SK-N-MC (cell line): ENCODE measurements around the gene NRXN3.

Experiments
- EZH2 ChIP-seq: fragments of 200-600 bp; sonication (generic); IDR thresholded peaks from one replicate; pipeline ENCODE4 v1.6.1; 2017; ENCODE audit warnings: antibody characterized with exemption
- FOXP2 ChIP-seq: optimal IDR thresholded peaks from 2 replicates; pipeline ENCODE3; 2011; ENCODE audit warnings: mild to moderate bottlenecking, moderate library complexity; ENCODE audit not compliant: insufficient read depth; ENCODE audit errors: extremely low read length, control extremely low read depth
- POLR2AphosphoS5 ChIP-seq: IDR thresholded peaks from 2 replicates; pipeline ENCODE4 v1.6.1; 2012; ENCODE audit warnings: mild to moderate bottlenecking, low read depth, low read length, borderline replicate concordance

- TF ChIP-seq EZH2 (no peak), POLR2AphosphoS5 (no peak), FOXP2 (no peak)
These were observed 456.9 kb downstream of the NRXN3 start for GRCh38 chr14:78627114-78627513.
